Activated CD4-positive, alpha-beta T cell treated with anti-CD3 and anti-CD28 coated beads, Interleukin-2, amount 10 ng/mL, durations not matched to agents 24 days and 14 days (primary cell): ENCODE data around the gene IFT74. TPM values are rescaled to one million over a fixed set of nuclear protein-coding genes. Genes with fewer than 3 reads are reported as not detected.

Source experiments
- DNase-seq: peaks from one replicate; pipeline ENCODE4 v3.0.0; 2022
- H3K27ac Mint-ChIP-seq: one replicate; pipeline ENCODE4 v1.8.0; 2022; ENCODE audit warnings: mild to moderate bottlenecking, mixed read lengths
- H3K27me3 Mint-ChIP-seq: one replicate; pipeline ENCODE4 v1.8.0; 2022; ENCODE audit warnings: mixed read lengths
- H3K36me3 Mint-ChIP-seq: one replicate; pipeline ENCODE4 v1.8.0; 2022; ENCODE audit warnings: low read depth, mild to moderate bottlenecking, mixed read lengths
- H3K4me1 Mint-ChIP-seq: one replicate; pipeline ENCODE4 v1.8.0; 2021; ENCODE audit warnings: mixed read lengths
- H3K4me3 Mint-ChIP-seq: one replicate; pipeline ENCODE4 v1.8.0; 2022; ENCODE audit warnings: mild to moderate bottlenecking, moderate library complexity, mixed read lengths
- H3K9me3 Mint-ChIP-seq: one replicate; pipeline ENCODE4 v1.8.0; 2021; ENCODE audit warnings: mixed read lengths
- intact Hi-C: fragments of 100-400 bp; cut with micrococcal nuclease; formaldehyde crosslinking; loops from one replicate; pipeline ENCODE4 v1.15.1; 2023
- total RNA-seq: library from RNA; stranded (reverse); gene quantifications from 2 replicates; pipeline ENCODE4 v1.2.3, GENCODE V29; 2022

Gene IFT74
- total RNA-seq, 1 donor from 2014 or later: 9.7 TPM

DNA sequence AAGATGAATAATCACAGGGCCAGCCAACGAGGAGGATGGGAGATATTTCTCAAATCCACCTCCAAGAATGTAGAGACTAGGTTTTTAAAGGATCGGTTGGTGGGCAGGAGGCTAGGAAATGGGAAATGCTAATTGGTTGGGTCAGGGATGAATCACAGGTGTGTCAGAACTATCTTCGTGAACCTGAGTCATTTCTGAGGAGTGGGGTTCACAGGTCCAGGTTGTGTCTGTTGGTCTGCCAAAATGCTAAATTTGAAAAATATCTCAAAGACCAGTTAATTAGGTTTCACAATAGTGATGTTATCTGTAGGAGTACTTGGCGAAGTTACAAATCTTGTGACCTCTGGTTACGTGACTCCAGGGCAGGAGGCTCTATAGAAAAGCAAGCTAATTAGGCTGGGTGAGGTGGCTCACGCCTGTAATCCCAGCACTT is 6.6 kb upstream of the IFT74 start:
- Mint-ChIP-seq H3K27me3 (no peaks in the 10 kb centered on the region), H3K36me3 (peaks cover 10% of the 10 kb centered on the region), H3K27ac (no peak overlapping the region), H3K9me3 (no peaks in the 10 kb centered on the region), H3K4me3 (peak overlapping the region; percentile 8), H3K4me1 (peaks cover 27% of the 10 kb centered on the region)
- DNase-seq: no peak
- intact Hi-C loops: no loop called here

DNA sequence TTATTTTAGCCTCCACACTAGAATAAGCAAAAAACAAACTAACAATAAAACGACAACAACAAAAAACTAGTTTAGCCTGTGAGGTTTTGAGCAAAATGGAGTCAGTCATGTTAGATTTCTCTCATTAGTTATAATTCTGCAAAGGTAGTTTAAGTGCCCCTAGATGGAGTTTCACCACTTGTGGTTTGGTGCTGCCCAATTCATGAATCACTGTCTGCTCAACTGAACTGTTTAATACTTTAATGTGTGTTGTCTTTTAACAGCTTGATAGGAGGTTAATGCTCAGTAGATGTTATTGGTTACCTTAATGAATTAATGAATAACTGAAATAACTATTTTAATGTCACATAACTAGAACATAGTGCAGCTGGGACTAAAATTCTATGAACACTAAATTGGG is 5.7 kb upstream of the IFT74 start:
- Mint-ChIP-seq H3K4me3 (no peak overlapping the region), H3K4me1 (peaks cover 30% of the 10 kb centered on the region)

DNA sequence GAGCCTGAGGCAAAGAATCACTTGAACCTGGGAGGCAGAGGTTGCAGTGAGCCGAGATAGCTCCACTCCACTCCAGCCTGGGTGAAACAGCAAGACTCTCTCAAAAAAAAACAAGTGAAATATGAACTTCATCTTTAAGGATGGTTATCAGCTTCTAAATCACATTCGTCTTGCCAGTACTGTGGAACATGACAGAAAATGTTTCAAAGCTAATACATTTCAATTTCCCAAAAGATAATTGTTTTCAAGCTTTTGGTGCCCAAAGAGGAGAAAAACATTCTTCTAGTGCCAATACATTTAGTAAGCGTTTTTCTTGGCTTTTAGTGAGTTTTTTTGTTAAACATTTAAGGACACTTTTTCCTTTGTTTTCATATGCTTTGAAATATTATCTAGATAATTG is 4.4 kb upstream of the IFT74 start:
- no peaks in the 10 kb centered on the region for H3K27me3 Mint-ChIP-seq
- DNase-seq: no peak
- H3K4me1 Mint-ChIP-seq: peaks cover 29% of the 10 kb centered on the region
- H3K4me3 Mint-ChIP-seq: no peak overlapping the region
- H3K27ac Mint-ChIP-seq: no peak overlapping the region
- intact Hi-C loops: no loop called here
- no peaks in the 10 kb centered on the region for H3K9me3 Mint-ChIP-seq
- no peaks in the 10 kb centered on the region for H3K36me3 Mint-ChIP-seq

More for the DNA sequence above, 5.7 kb upstream of the IFT74 start:
- Mint-ChIP-seq H3K9me3 (no peaks in the 10 kb centered on the region), H3K27ac (no peak overlapping the region), H3K36me3 (peaks cover 8% of the 10 kb centered on the region), H3K27me3 (no peaks in the 10 kb centered on the region)
- no peak for DNase-seq
- intact Hi-C loops: no loop called here

DNA sequence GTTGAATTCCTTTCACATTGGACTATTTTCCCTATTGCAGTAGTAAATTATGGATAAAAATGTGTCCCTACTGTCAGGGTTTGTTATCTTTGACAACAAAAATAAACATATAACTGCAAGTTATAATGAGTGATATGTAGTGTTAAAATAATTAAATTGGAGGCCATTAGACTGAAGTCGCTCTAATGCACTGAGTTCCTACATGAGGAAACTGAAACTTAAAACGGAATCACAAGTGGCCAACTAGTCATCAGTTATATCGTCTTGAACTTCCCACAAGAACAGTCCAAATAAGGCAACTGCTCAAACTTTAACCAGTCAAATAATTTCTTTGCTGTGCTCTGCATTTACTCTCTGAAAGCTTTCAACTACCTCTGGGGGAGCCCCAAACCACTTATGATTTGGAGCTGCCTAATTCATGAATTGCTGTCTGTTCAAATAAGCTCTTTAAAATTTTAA is 2.1 kb upstream of the IFT74 start:
- Mint-ChIP-seq H3K27me3 (no peaks in the 10 kb centered on the region), H3K9me3 (no peaks in the 10 kb centered on the region), H3K4me1 (peaks cover 24% of the 10 kb centered on the region), H3K27ac (peak overlapping the region; percentile 16), H3K4me3 (peak overlapping the region; percentile 35), H3K36me3 (no peaks in the 10 kb centered on the region)
- no peak for DNase-seq
- intact Hi-C loops: no loop called here

DNA sequence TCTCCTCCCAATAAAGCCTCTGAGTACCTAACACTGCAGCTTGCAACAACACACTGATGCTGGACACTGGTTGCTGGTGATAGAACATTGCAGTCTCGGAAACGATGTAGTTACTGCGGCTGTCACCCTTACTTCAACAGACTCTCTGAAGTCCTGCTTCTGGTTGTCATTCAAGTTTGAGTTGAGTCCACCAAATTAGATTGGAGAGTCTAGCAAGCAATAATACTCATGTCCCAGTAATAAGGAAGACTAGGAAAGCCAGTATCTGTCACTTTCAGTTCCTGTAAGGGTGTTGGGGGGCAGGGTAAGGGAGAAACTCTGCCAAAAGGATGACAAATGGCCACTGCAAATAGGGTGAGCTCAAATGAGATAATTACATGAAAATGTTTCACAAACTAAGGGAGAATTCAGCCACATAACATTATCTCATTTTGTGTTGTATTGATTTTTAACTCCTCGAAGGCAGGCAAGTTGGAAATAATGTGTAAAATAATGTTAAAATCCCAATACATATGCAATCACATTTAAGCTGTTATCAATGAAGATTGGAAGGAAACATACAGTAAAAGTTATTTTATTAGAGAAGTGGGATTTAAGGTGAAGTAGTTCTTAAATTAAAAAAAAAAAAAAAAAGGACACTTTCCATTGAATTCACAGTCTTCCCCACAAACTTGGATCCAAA is 849 bp upstream of the IFT74 start:
- intact Hi-C loops: no loop called here
- no peaks in the 10 kb centered on the region for H3K27me3 Mint-ChIP-seq
- peaks cover 20% of the 10 kb centered on the region for H3K4me1 Mint-ChIP-seq
- peak overlapping the region; percentile 95 for H3K4me3 Mint-ChIP-seq
- H3K9me3 Mint-ChIP-seq: no peaks in the 10 kb centered on the region
- peak; percentile 64 for DNase-seq
- H3K36me3 Mint-ChIP-seq: no peaks in the 10 kb centered on the region
- H3K27ac Mint-ChIP-seq: peak overlapping the region; percentile 94

GRCh38 chr9:26956860-26957233 is 635 bp downstream of the IFT74 start:
- Mint-ChIP-seq H3K4me1 (peaks cover 20% of the 10 kb centered on the region), H3K27ac (peak overlapping the region; percentile 94), H3K4me3 (peak overlapping the region; percentile 95), H3K36me3 (peaks cover 4% of the 10 kb centered on the region), H3K27me3 (no peaks in the 10 kb centered on the region), H3K9me3 (no peaks in the 10 kb centered on the region)
- DNase-seq: no peak
- intact Hi-C loops: loop anchor here (1.0 to 2.0 kb wide), 3 partner anchors 10 to 616 kb away; partner anchors contain the start of genes C9orf72, CAAP1 and PLAA

DNA sequence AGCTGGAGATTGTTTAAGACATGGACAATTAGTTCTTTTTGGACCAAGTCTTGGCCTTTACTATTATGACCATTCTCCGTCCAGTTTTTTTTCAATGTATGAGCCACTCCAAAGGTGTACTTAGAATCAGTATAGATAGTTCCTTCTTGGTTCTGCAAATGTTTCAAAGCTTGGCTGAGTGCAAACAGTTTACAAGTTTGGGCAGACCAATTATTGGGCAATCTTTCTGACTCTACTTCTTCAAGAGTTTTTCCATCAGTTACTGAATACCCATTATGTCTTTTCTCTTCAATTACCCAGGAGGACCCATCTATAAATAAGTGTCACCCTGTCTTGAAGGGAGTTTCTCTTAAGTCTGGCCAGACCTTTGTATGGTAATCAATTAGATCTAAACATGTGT is 15.5 kb downstream of the IFT74 start:
- intact Hi-C loops: no loop called here
- no peak for DNase-seq
- H3K4me1 Mint-ChIP-seq: no peaks in the 10 kb centered on the region
- peaks cover 4% of the 10 kb centered on the region for H3K9me3 Mint-ChIP-seq
- H3K4me3 Mint-ChIP-seq: no peak overlapping the region
- no peaks in the 10 kb centered on the region for H3K27me3 Mint-ChIP-seq
- H3K36me3 Mint-ChIP-seq: no peaks in the 10 kb centered on the region
- H3K27ac Mint-ChIP-seq: no peak overlapping the region

DNA sequence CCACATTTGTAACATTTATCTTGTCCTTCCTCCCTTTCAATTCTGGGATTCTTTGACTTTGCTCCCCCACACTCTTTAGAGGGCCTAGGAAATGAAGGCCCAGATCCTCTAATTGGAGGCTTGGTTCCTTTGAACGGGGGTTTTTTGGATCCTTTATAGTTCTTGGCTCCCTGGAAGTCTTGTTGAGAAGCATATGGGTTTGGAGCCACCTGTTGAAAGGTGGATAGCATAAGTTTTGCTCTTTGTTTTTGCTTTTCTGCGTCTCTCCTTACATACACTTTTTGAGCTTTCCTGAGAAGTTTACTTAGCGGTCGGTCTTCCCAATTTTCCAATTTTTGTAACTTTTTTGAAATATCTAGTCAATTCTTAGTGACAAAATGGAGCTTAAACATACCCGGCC is 17.8 kb downstream of the IFT74 start:
- no peaks in the 10 kb centered on the region for H3K4me1 Mint-ChIP-seq
- no peaks in the 10 kb centered on the region for H3K9me3 Mint-ChIP-seq
- intact Hi-C loops: no loop called here
- H3K36me3 Mint-ChIP-seq: no peaks in the 10 kb centered on the region
- H3K27ac Mint-ChIP-seq: no peak overlapping the region
- no peaks in the 10 kb centered on the region for H3K27me3 Mint-ChIP-seq
- DNase-seq: no peak
- no peak overlapping the region for H3K4me3 Mint-ChIP-seq

DNA sequence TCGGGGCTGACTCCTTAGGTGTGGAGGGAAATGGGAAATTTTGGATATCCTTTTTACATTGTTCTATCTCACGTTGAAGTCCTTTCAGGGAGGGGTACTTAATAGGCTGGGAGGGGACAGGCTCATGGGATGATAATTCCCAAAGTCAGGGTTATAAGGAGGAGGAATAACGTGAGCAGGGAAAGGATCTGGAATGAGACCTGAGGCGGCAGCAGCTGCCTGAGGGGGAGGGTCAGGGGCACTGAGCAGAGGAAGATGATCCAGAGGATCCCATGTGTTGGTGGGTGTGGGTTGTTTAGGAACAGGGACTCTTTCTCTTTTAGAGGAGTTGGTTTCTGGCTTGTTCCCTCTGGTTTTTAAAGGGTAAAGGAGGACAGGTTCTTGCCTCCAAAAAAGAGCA is 18.7 kb downstream of the IFT74 start:
- H3K4me3 Mint-ChIP-seq: no peak overlapping the region
- H3K36me3 Mint-ChIP-seq: no peaks in the 10 kb centered on the region
- no peaks in the 10 kb centered on the region for H3K27me3 Mint-ChIP-seq
- no peaks in the 10 kb centered on the region for H3K9me3 Mint-ChIP-seq
- intact Hi-C loops: loop anchor here (1.0 to 5.0 kb wide), 2 partner anchors 48 to 231 kb away; no protein-coding TSS in a partner anchor
- H3K27ac Mint-ChIP-seq: no peak overlapping the region
- no peaks in the 10 kb centered on the region for H3K4me1 Mint-ChIP-seq
- DNase-seq: no peak

GRCh38 chr9:26975728-26976707 is 19.8 kb downstream of the IFT74 start:
- Mint-ChIP-seq H3K27me3 (no peaks in the 10 kb centered on the region), H3K4me1 (no peaks in the 10 kb centered on the region), H3K4me3 (no peak overlapping the region), H3K9me3 (no peaks in the 10 kb centered on the region), H3K36me3 (no peaks in the 10 kb centered on the region), H3K27ac (no peak overlapping the region)
- intact Hi-C loops: loop anchor here (1.0 to 5.0 kb wide), 2 partner anchors 49 to 232 kb away; no protein-coding TSS in a partner anchor
- DNase-seq: peak; percentile 68

DNA sequence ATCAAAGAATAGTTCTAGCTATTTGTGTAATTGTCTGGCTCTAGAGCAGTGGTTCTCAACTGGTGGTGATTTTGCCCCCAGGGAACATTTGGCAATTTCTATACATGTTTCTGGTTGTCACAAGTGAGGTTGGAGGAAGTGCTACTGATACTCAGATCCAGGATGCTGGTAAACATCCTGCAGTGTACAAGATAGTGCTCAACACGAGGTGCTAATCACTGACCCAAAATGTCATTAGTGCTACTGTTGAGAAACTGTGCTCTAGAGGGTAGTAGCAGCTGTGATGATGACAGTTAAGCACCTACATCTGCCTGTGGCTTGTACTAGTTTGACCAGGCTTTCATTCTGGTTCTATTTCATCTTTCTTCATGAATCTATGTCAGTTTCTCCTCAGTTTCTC is 27.1 kb downstream of the IFT74 start:
- no peak overlapping the region for H3K4me3 Mint-ChIP-seq
- H3K4me1 Mint-ChIP-seq: peaks cover 6% of the 10 kb centered on the region
- intact Hi-C loops: no loop called here
- no peak overlapping the region for H3K27ac Mint-ChIP-seq
- no peaks in the 10 kb centered on the region for H3K27me3 Mint-ChIP-seq
- H3K9me3 Mint-ChIP-seq: no peaks in the 10 kb centered on the region
- peaks cover 7% of the 10 kb centered on the region for H3K36me3 Mint-ChIP-seq
- DNase-seq: no peak

GRCh38 chr9:26995810-26996209 is 39.6 kb downstream of the IFT74 start:
- no peak overlapping the region for H3K27ac Mint-ChIP-seq
- no peak for DNase-seq
- no peaks in the 10 kb centered on the region for H3K36me3 Mint-ChIP-seq
- intact Hi-C loops: no loop called here
- no peaks in the 10 kb centered on the region for H3K4me1 Mint-ChIP-seq
- H3K27me3 Mint-ChIP-seq: no peaks in the 10 kb centered on the region
- no peaks in the 10 kb centered on the region for H3K9me3 Mint-ChIP-seq
- H3K4me3 Mint-ChIP-seq: no peak overlapping the region

DNA sequence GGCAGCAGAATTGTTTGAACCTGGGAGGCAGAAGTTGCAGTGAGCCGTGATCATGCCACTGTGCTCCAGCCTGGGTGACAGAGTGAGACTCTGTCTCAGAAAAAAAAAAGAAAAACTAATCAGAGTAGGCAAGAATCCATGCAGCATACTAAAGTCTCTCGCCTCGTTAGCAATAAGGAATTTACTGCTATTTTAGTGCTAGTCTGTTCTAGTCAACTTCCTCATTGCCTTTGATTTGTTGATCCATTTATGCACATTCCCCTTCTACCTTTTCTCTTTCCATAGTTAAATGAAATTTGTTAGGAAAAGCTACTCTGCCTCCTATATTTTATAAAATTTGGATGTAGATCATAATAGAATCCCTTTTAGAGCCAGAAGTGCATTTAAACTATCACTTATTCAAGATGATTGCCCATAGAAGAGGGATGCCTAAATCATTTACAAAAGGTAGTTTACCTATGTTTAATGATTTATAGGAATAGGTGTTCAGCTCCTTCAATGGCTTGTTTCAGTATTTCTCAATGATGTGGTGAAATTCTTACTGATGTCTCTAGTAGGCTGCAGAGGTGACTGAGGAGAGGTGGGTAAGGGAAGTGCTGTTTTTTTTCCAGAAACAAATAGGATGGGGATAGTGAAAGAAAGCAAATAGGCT is 47.3 kb downstream of the IFT74 start:
- H3K4me3 Mint-ChIP-seq: no peak overlapping the region
- peak; percentile 0 for DNase-seq
- no peaks in the 10 kb centered on the region for H3K4me1 Mint-ChIP-seq
- intact Hi-C loops: no loop called here
- H3K27me3 Mint-ChIP-seq: no peaks in the 10 kb centered on the region
- H3K9me3 Mint-ChIP-seq: no peaks in the 10 kb centered on the region
- H3K27ac Mint-ChIP-seq: no peak overlapping the region
- H3K36me3 Mint-ChIP-seq: no peaks in the 10 kb centered on the region

DNA sequence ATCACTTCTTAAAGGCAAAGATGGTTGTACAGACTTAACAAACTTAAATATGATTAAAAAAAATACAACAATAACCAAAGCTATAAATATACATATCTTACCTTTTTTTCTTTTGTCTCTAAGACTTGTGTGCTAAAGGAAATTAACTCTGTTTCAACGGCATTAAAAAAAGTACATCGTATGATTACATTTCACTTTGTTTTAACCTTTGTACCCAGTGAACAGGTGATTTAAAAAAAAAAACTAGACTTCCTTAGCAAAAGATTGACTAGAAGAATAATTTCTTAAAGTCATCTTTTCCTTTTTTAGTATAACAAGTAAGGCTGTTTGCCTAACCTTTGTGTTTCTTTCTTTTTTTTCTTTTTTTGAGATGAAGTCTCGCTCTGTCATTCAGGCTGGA is 49.3 kb downstream of the IFT74 start, which contains the start of gene LRRC19:
Gene LRRC19, minus strand, starts transcription at position 182 of the 400 bp plus-strand sequence. CDS start 5,978 bp downstream, outside the sequence.
- intact Hi-C loops: no loop called here
- no peak for DNase-seq
- H3K27me3 Mint-ChIP-seq: no peaks in the 10 kb centered on the region
- H3K4me1 Mint-ChIP-seq: no peaks in the 10 kb centered on the region
- H3K9me3 Mint-ChIP-seq: no peaks in the 10 kb centered on the region
- H3K36me3 Mint-ChIP-seq: no peaks in the 10 kb centered on the region
- H3K27ac Mint-ChIP-seq: no peak within 1 kb of the TSS
- H3K4me3 Mint-ChIP-seq: no peak within 1 kb of the TSS
